Transverse colon (tissue), 4 donors: ENCODE results near the gene OTOGL. TPM values are rescaled to one million over a fixed set of nuclear protein-coding genes. Genes with fewer than 3 reads are reported as not detected.
"Not testable (repeated sequence)": the region's sequence is repeated elsewhere in the genome, so short reads cannot be mapped to it uniquely, and the experiment has no call there.

Source experiments
- DNase-seq: peaks from one replicate; pipeline ENCODE4 v3.0.0-alpha.2; 2019
- H3K27ac ChIP-seq, 4 donors: fragments of 200-600 bp; sonication (generic); 2 replicates each; pipeline ENCODE4 v1.5.1; 2016 to 2018; ENCODE audit warnings: inconsistent platforms in 4 of 4
- H3K27me3 ChIP-seq: fragments of 200-600 bp; sonication (generic); 2 replicates; pipeline ENCODE4 v1.5.1; 2017; ENCODE audit warnings: inconsistent platforms
- H3K36me3 ChIP-seq, 4 donors: fragments of 200-600 bp; sonication (generic); 2 replicates each; pipeline ENCODE4 v1.5.1; 2017 to 2019; ENCODE audit warnings: inconsistent platforms in 4 of 4
- H3K4me1 ChIP-seq, 4 donors: fragments of 200-600 bp; sonication (generic); 2 replicates each; pipeline ENCODE4 v1.5.1; 2017 to 2020; ENCODE audit warnings: inconsistent platforms in 4 of 4
- H3K4me3 ChIP-seq, 4 donors: fragments of 200-600 bp; sonication (generic); 1 replicate in 1 of 4; 2 replicates in 3 of 4; pipeline versions ENCODE4 v1.5.1 to v1.6.1; 2017 to 2019; ENCODE audit warnings: inconsistent platforms in 4 of 4
- H3K9me3 ChIP-seq, 2 donors: fragments of 200-600 bp; sonication (generic); 2 replicates each; pipeline ENCODE4 v1.5.1; 2017 to 2019; ENCODE audit warnings: inconsistent platforms in 2 of 2
- EP300 ChIP-seq: sonication (generic); formaldehyde crosslinking; IDR thresholded peaks from one replicate; pipeline ENCODE4 v1.6.1; 2017; ENCODE audit warnings: antibody characterized with exemption, low read depth
- POLR2A ChIP-seq: fragments of 450-650 bp; IDR thresholded peaks from one replicate; pipeline ENCODE4 v1.6.1; 2016; ENCODE audit warnings: antibody characterized with exemption, mild to moderate bottlenecking, moderate library complexity
- POLR2AphosphoS5 ChIP-seq, 3 donors: sonication (generic); formaldehyde crosslinking; IDR thresholded peaks; one replicate each; pipeline ENCODE4 v1.6.1; 2016; ENCODE audit warnings: antibody characterized with exemption in 3 of 3
- WGBS, 2 donors: methylation state at CpG; one replicate each; pipeline ENCODE4 v1.1.5; 2018; ENCODE audit warnings: low coverage in 1 of 2; 5-methylcytosine and 5-hydroxymethylcytosine counted together
- in situ Hi-C, 4 donors: fragments of 200-750 bp; cut with MboI; loops; one replicate each; pipeline versions ENCODE4 v1.15.0 to v1.15.1; 2017; ENCODE audit warnings: low sequenced_read_pairs in 3 of 4, low pct_ligation_motif_present in 1 of 4, low pct_unique_long_range_greater_than_20kb in 1 of 4
- intact Hi-C: fragments of 100-400 bp; cut with DNase I; formaldehyde crosslinking; loops from one replicate; pipeline ENCODE4 v1.15.1; 2023; ENCODE audit warnings: low total_unique reads
- total RNA-seq, 4 donors: library from RNA; depleted of rRNA; stranded (reverse); fragments of >200 nt; gene quantifications; one replicate each; pipeline ENCODE4 v1.1.0, GENCODE V29; 2016
- TF ChIP-seq, protein P1 (sequence below), 5 experiments: fragments of 200-600 bp in 3 of 5; fragments of 450-650 bp in 2 of 5; sonication (generic) in 3 of 5; IDR thresholded peaks; 1 replicate in 2 of 5; 2 replicates in 3 of 5; pipeline ENCODE4 v1.5.1; 2016 to 2017; ENCODE audit warnings: antibody characterized with exemption in 5 of 5, inconsistent platforms in 3 of 5, mild to moderate bottlenecking in 2 of 5, moderate library complexity in 1 of 5

OTOGL gene
- total RNA-seq, 4 donors from 2014 or later: 0.32 to 0.60 (median 0.41) TPM; not detected in 1

DNA sequence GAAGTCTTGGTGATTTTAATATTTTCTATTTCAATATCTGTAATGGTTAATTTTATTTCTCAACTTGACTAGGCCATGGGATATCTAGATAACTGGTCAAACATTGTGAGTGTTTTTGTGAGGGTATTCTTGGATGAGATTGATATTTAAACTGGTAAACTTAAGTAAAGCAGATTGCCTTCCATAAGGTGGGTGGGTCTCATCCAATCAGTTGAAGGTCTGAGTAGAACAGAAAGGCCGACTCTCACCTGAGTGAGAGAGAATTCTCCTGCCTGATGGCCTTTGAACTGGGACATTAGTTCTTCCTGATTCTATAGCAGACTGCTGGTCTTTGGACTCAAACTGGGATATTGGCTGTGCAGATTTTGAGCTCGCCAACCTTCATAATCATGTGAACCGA, 36.3 kb downstream of the OTOGL start:
- 84 to 95% methylated on average over 3 of the region's 3 CpGs for WGBS, 2 donors
- in situ Hi-C loops: no loop called here
- H3K9me3 ChIP-seq: no peaks in the 10 kb centered on the region

DNA sequence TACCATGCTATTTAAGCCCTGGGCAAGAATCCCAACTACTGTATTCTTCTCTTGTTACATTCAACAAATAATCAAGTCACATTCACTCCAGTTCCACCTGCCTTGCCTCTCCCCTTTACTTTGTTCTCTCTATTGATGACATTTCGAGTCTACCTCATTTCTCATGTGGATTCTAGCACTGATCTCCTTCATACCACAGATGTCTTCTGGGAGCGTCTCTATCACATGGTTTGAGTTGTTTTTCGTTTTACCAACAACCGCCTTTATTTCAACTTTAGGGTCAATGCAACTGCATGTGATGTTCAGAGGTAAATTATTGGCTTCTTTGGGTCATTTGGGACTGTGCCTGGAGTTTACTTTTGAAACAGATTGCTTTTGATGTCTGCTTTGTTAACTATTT, 40.7 kb downstream of the OTOGL start:
- in situ Hi-C loops (no loop called here), intact Hi-C loops (no loop called here)
- 60 to 66% methylated on average over 4 of the region's 4 CpGs for WGBS, 2 donors
- Histone ChIP-seq H3K9me3 (no peaks in the 10 kb centered on the region), H3K4me3 (no peak overlapping the region), H3K27me3 (no peaks in the 10 kb centered on the region), H3K4me1 (no peaks in the 10 kb centered on the region), H3K27ac (no peak overlapping the region), H3K36me3 (no peaks in the 10 kb centered on the region)
- TF ChIP-seq POLR2AphosphoS5 (IDR thresholded peaks at IDR 0.05) (no peak), EP300 (no peak)
- DNase-seq: no peak

More for the DNA sequence above, 36.3 kb downstream of the OTOGL start:
- no peak for DNase-seq
- Histone ChIP-seq H3K4me1 (no peaks in the 10 kb centered on the region), H3K27ac (no peak overlapping the region), H3K4me3 (no peak overlapping the region), H3K27me3 (no peaks in the 10 kb centered on the region), H3K36me3 (no peaks in the 10 kb centered on the region)
- no peak for TF ChIP-seq POLR2AphosphoS5 (IDR thresholded peaks at IDR 0.05)
- no peak for TF ChIP-seq EP300
- no peak for TF ChIP-seq POLR2A
- TF ChIP-seq, protein P1, sequence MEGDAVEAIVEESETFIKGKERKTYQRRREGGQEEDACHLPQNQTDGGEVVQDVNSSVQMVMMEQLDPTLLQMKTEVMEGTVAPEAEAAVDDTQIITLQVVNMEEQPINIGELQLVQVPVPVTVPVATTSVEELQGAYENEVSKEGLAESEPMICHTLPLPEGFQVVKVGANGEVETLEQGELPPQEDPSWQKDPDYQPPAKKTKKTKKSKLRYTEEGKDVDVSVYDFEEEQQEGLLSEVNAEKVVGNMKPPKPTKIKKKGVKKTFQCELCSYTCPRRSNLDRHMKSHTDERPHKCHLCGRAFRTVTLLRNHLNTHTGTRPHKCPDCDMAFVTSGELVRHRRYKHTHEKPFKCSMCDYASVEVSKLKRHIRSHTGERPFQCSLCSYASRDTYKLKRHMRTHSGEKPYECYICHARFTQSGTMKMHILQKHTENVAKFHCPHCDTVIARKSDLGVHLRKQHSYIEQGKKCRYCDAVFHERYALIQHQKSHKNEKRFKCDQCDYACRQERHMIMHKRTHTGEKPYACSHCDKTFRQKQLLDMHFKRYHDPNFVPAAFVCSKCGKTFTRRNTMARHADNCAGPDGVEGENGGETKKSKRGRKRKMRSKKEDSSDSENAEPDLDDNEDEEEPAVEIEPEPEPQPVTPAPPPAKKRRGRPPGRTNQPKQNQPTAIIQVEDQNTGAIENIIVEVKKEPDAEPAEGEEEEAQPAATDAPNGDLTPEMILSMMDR (IDR thresholded peaks at IDR 0.05): no peak
- intact Hi-C loops: no loop called here

DNA sequence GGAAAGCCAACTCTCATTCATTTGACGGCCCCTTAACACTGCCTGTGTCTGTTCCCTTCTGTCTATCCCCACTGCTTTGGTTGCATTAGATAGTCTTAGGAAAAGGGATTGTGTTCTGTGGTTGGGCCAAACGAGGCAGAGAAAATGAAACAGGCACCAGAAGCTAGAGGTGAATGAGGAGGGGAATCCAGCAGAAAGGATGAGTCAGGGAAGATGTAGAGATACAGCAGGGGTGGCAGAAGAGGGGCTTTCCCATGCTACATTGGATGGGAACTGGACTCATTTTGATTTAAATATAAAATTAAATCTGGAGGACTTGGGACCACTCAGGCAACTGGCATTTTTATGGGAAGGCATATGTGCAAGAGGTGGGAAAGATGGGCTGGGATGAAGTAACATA, 43.3 kb downstream of the OTOGL start:
- 10 to 52% methylated on average over 1 to 2 of the region's 2 CpGs for WGBS, 2 donors
- H3K36me3 ChIP-seq: no peaks in the 10 kb centered on the region
- H3K9me3 ChIP-seq: no peaks in the 10 kb centered on the region
- no peak for TF ChIP-seq POLR2A
- TF ChIP-seq POLR2AphosphoS5 (IDR thresholded peaks at IDR 0.05): no peak
- TF ChIP-seq EP300: no peak
- TF ChIP-seq, protein P1 (IDR thresholded peaks at IDR 0.05): no peak
- in situ Hi-C loops: no loop called here
- no peak overlapping the region for H3K4me3 ChIP-seq
- no peak overlapping the region for H3K27ac ChIP-seq
- no peaks in the 10 kb centered on the region for H3K4me1 ChIP-seq
- DNase-seq: no peak
- intact Hi-C loops: no loop called here
- no peaks in the 10 kb centered on the region for H3K27me3 ChIP-seq

DNA sequence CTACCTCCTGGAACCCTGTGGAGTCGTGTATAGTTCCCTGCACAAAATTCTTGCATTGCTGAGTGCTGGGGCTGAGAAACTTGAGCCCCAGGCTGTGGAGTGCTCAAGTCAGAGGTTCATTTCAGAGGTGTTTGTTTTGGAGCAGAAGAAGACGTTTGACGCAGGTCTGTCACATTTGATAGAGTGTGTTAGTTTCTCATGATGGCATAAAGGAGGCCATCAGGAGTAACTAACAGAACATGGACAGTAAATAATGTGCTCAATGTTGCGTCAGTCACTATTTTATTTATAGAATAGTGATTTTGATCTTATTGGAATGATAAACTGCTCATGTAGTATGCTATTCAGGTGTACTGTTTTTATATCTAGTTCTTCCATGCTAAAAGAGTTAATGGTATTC, 44.2 kb downstream of the OTOGL start:
- in situ Hi-C loops: no loop called here
- no peaks in the 10 kb centered on the region for H3K4me1 ChIP-seq
- H3K4me3 ChIP-seq: no peak overlapping the region
- WGBS, 2 donors: 83 to 94% methylated on average over 4 of the region's 4 CpGs
- H3K27me3 ChIP-seq: no peaks in the 10 kb centered on the region
- H3K36me3 ChIP-seq: no peaks in the 10 kb centered on the region
- no peak overlapping the region for H3K27ac ChIP-seq
- H3K9me3 ChIP-seq: no peaks in the 10 kb centered on the region
- TF ChIP-seq POLR2A: no peak
- TF ChIP-seq, protein P1 (IDR thresholded peaks at IDR 0.05): no peak
- TF ChIP-seq POLR2AphosphoS5 (IDR thresholded peaks at IDR 0.05): no peak
- TF ChIP-seq EP300: no peak
- no peak for DNase-seq
- intact Hi-C loops: no loop called here

DNA sequence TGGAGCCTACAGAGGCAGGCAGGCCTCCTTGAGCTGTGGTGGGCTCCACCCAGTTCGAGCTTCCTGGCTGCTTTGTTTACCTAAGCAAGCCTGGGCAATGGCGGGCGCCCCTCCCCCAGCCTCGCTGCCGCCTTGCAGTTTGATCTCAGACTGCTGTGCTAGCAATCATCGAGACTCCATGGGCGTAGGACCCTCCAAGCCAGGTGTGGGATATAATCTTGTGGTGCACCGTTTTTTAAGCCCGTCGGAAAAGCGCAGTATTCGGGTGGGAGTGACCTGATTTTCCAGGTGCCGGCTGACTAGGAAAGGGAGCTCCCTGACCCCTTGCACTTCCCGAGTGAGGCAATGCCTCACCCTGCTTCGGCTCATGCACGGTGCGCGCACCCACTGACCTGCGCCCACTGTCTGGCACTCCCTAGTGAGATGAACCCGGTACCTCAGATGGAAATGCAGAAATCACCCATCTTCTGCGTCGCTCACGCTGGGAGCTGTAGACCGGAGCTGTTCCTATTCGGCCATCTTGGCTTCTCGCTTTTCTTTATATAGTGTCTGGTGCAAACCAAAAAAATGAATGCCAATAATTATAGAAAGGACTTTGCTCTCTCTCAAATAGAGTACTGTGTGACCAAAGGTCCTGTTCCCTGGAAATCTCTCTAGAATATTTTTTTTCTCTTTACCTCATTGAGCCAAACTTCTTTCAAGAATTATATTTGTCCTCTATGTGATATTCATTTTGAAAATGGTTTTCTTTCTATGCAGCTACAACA, 50.4 kb downstream of the OTOGL start:
- 83 to 93% methylated on average over 6 to 19 of the region's 26 CpGs for WGBS, 2 donors
- H3K27me3 ChIP-seq, H3K4me1 ChIP-seq, in situ Hi-C loops, H3K27ac ChIP-seq, DNase-seq, intact Hi-C loops, H3K9me3 ChIP-seq, H3K4me3 ChIP-seq, H3K36me3 ChIP-seq: not testable (repeated sequence)
